SK-N-SH treated with all-trans-retinoic acid at 6 μM for 48 hours (cell line): ENCODE data around the gene OR10Z1.

Experiments
- PPARA ChIP-seq: fragments of 250-450 bp; sonication (Bioruptor Pico); IDR thresholded peaks from 2 replicates; pipeline ENCODE4 v1.5.0; 2020; ENCODE audit warnings: mild to moderate bottlenecking, borderline replicate concordance
- TF ChIP-seq, protein P1 (sequence below): fragments of 250-450 bp; sonication (Bioruptor Pico); IDR thresholded peaks from 2 replicates; pipeline ENCODE4 v1.5.1; 2021; ENCODE audit warnings: mild to moderate bottlenecking, moderate library complexity

DNA sequence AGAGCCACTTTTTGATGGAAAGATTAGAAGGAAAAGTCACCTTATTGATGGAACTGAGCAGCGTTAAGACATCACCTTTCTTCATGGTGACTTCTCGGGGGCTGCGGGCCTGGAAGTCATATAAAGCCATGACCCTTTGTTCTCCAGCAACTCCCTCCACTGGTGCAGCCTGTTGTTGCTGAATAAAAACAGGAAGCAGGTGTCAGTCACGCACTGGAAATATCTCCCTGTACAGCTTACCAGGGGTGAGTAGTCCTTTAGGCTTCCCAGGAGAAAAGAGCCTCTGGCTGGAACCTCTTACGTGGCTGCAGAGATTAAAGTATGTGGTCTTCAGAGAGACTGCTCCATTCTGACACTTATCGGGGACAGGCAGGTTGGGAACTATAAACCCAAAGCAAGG lies 49.5 kb downstream of the OR10Z1 start:
- TF ChIP-seq, protein P1, sequence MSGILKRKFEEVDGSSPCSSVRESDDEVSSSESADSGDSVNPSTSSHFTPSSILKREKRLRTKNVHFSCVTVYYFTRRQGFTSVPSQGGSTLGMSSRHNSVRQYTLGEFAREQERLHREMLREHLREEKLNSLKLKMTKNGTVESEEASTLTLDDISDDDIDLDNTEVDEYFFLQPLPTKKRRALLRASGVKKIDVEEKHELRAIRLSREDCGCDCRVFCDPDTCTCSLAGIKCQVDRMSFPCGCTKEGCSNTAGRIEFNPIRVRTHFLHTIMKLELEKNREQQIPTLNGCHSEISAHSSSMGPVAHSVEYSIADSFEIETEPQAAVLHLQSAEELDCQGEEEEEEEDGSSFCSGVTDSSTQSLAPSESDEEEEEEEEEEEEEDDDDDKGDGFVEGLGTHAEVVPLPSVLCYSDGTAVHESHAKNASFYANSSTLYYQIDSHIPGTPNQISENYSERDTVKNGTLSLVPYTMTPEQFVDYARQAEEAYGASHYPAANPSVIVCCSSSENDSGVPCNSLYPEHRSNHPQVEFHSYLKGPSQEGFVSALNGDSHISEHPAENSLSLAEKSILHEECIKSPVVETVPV (CRISPR knock-in tag), result no peak
- no peak for TF ChIP-seq PPARA (CRISPR knock-in tag)
